Activated effector memory CD4-positive, alpha-beta T cell treated with anti-CD3 and anti-CD28 coated beads, Interleukin-2, amount 50 U/mL, for 16 hours (primary cell): ENCODE measurements around the gene MYT1.
"Not testable (repeated sequence)": the region's sequence is repeated elsewhere in the genome, so short reads cannot be mapped to it uniquely, and the experiment has no call there.

Source experiments
- DNase-seq: peaks from one replicate; pipeline ENCODE4 v3.0.0-alpha.2; 2020

MYT1 gene

GRCh38 chr20:64164123-64164836, at the start of gene MYT1:
Gene MYT1 (plus strand): TSS chr20:64164452. CDS start chr20:64198862, 34,410 bp downstream.
- DNase-seq, result no peak

GRCh38 chr20:64115171-64115911, 48.9 kb upstream of the MYT1 start:
- peak; percentile 51 for DNase-seq

GRCh38 chr20:64116016-64116415, 48.2 kb upstream of the MYT1 start:
- peak; percentile 59 for DNase-seq

- DNase-seq, result peak; percentile 49
Observed at GRCh38 chr20:64116541-64117431, 47.5 kb upstream of the MYT1 start.

DNA sequence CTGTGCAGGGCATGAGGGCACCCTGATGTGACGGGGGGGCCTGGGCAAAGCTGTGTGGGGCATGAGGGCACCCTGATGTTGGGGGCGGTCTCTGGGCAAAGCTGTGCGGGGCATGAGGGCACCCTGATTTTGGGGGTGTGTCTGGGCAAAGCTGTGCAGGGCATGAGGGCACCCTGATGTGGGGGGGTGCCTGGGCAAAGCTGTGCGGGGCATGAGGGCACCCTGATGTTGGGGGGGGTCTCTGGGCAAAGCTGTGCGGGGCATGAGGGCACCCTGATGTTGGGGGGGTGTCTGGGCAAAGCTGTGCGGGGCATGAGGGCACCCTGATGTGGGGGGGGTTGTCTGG, 46.8 kb upstream of the MYT1 start:
- not testable (repeated sequence) for DNase-seq

- peak; percentile 59 for DNase-seq
Observed at GRCh38 chr20:64119301-64119680, 45.0 kb upstream of the MYT1 start.

- peak; percentile 60 for DNase-seq
Observed at GRCh38 chr20:64119681-64120341, 44.4 kb upstream of the MYT1 start.

DNA sequence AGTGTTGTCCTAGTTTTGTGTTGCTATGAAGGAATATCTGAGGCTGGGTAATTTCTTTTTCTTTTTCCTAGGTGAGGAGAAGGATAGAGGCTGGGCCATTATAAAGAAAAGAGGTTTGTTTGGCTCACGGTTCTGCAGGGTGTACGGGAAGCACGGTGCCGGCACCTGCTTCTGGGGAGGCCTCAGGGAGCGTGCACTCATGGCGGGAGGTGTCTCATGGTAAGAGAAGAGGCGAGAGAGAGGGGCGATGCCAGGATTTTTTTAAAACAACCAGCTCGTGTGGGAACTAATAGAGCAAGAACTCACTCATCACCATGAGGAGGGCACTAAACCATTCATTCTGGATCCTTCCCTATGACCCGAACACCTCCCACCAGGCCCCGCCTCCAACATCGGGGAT, 42.7 kb upstream of the MYT1 start:
- peak; percentile 24 for DNase-seq

DNA sequence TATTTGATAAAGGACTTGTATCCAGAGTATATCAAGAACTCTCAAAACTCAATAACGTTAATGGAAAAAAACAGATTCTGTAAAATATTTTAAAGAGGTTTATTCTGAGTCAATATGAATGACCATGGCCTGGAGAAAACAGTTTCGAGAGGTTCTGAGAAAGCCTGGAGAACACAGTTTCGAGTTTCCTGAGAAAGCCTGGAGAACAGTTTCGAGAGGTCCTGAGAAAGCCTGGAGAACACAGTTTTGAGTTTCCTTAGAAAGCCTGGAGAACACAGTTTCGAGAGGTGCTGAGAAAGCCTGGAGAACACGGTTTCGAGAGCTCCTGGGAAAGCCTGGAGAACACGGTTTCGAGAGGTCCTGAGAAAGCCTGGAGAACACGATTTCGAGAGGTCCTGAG, 41.3 kb upstream of the MYT1 start:
- DNase-seq, result not testable (repeated sequence)

GRCh38 chr20:64123517-64123916, 40.7 kb upstream of the MYT1 start:
- not testable (repeated sequence) for DNase-seq

DNA sequence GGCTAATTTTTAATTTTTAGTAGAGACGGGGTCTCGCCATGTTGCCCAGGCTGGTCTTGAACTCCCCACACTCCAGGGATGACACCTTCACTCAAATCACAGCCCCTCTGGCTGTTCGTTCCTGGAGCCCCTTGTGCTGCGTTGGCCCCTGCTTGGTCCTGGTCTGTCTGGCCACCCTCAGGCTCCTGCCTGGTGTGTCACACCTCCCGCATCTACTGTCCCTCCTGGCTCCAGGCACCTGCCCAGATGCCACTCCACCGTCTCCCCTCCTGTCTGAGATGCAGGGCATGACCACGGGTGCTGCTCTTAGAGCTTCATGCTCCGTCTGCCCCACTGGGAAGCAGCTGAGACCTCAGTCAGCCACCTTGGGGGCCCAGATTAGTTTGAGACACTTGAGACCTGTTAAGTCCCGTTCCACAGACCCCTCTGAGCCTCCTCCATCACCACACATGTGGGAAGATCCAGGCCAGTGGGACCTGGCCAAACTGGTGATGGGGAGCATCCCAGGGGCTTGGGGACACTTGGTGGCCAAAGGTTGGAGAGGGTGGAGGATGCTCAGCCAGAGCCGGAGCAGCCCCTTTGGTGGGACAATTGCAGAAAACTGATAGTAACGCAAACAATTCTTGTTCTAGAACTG, 35.0 kb upstream of the MYT1 start:
- peak; percentile 57 for DNase-seq

DNA sequence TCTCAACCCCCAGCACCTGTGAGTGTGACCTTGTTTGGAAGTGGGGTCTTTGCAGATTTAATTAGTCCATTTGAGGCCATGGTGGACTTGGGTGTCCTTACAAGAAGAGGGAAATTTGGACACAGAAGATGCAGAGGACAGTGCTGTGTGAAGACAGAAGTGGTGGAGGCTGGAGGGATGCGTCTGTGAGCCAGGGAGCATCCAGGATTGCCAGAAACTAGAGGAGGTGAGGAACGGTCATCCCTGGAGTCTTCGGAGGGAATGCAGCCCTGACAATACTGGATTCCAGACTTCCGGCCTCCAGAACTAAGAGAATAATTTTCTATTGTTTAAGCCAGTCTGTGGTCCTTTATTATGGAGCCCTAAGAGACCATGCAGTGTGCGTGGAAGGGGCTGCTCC, 34.0 kb upstream of the MYT1 start:
- no peak for DNase-seq

DNA sequence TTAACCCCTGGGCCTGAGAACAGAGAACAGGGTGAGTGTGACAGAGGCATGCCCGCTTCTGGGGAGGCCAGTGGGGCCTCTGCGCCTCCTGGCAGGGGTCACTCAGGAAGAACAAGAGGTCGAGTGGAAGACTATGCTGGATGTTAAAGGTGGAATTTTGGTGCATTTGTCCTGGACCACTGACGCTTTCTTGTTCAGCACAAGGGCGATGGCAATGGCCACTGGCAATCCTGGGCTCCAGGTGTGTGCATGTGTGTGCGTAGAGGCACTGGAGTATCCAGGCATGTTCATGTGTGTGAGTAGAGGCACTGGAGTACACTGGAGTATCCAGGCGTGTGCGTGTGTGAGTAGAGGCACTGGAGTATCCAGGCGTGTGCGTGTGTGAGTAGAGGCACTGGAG, 33.4 kb upstream of the MYT1 start:
- peak; percentile 45 for DNase-seq

GRCh38 chr20:64131406-64131805, 32.8 kb upstream of the MYT1 start:
- DNase-seq, result peak; percentile 54

DNA sequence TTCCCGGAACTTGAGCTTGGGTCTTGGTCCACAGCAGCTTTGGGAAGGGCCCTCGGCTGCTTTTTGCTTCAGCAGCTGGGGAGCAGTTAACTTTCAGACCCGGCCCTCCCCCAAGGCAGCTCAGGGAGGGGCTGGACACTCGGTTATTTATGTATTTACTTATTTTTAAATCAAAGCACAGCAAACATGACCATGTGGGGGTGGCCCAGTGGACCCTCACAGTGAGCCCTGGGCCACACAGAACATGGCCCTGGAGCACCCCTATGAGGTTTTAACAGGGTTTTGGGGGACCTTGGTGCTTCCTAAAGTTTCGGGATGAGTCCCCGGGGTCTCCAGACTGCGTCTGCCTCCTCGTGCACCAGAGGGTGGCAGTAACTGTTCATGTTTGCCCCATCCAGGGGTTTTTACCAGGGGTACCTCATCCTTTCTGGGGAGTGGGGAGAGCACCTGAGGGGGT, 30.3 kb upstream of the MYT1 start:
- DNase-seq, result peak; percentile 28

- DNase-seq, result peak; percentile 31
Observed at GRCh38 chr20:64134744-64135143, 29.5 kb upstream of the MYT1 start.

DNA sequence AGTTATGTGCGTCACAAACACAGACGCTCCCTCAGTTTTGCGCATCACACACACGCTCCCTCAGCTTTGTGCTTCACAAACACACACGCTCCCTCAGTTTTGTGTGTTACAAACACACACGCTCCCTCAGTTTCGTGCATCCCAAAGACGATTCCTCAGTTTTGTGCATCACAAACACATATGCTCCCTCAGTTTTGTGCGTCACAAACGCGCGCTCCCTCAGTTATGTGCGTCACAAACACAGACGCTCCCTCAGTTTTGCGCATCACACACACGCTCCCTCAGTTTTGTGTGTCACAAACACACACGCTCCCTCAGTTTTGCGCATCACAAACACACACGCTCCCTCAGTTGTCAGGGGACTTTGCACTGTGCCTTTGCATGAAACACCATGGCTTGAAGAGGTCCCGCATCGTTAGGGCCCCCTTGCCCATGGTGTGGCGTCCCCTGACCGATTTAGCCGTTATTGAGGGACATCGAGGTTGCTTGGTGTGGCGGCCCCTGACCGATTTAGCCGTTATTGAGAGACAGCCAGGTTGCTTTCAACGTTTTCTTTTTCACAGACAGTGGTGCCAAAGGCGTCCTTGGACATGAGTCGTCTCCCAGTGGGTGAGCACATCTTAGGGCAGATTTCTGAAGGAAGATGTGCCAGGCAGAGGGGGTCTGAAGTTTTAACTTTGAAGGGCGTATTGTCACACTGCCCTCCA, 28.1 kb upstream of the MYT1 start:
- no peak for DNase-seq

- DNase-seq, result peak; percentile 27
Observed at GRCh38 chr20:64137598-64138031, 26.6 kb upstream of the MYT1 start.

GRCh38 chr20:64138276-64138815, 25.9 kb upstream of the MYT1 start:
- peak; percentile 33 for DNase-seq

DNA sequence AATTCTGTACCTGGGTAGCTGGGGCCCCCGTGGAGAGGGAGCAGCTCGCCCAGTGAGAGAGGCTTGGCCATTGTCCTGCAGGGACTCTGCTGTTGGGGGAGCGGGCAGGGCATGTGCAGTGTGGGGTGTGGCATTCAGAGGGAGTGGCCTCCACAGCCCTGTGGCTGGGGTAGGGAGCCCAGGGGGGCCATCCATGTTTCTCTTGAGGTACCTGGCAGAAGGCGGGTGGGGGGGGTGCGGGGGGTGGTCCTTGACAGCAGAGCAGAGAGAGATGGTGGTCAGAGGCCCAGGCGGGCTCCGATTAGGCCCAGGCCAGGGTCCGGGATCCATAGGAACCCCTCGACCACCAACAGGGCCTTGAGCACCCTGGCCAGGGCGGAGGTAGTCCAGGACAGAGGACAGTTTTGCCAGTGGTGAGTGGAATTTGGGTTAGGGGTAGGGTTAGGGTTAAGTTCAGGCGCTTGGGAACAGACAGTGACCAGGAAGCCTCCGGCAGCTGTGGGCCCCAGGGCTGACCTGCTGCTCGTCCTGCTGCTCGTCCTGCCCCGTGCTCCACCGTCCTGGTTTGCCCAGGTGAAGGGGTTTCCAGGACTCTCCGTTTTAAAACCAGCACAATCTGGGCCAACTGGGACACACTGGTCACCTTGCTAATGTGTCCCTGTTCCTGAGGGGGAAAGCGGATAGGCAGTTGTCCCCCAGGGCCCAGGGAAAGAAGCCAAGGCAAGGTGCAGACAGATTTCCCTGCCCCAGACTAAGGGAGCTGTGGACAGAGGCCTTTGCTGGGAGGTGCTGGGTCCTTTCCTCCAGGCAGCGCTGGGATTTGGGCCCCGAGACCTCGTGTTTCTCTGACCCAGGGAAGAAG, 24.8 kb upstream of the MYT1 start:
- peak; percentile 53 for DNase-seq
